ENCODE measurements around the gene USP2. TPM values are rescaled to one million over a fixed set of nuclear protein-coding genes. Genes with fewer than 3 reads are reported as not detected.

The USP2 gene
- total and polyA plus RNA-seq, 2 of the 8 experiments (the other 6 are each of a cell fraction or from before 2014, with no cell fraction given), result 2.2 to 6.9 TPM

DNA sequence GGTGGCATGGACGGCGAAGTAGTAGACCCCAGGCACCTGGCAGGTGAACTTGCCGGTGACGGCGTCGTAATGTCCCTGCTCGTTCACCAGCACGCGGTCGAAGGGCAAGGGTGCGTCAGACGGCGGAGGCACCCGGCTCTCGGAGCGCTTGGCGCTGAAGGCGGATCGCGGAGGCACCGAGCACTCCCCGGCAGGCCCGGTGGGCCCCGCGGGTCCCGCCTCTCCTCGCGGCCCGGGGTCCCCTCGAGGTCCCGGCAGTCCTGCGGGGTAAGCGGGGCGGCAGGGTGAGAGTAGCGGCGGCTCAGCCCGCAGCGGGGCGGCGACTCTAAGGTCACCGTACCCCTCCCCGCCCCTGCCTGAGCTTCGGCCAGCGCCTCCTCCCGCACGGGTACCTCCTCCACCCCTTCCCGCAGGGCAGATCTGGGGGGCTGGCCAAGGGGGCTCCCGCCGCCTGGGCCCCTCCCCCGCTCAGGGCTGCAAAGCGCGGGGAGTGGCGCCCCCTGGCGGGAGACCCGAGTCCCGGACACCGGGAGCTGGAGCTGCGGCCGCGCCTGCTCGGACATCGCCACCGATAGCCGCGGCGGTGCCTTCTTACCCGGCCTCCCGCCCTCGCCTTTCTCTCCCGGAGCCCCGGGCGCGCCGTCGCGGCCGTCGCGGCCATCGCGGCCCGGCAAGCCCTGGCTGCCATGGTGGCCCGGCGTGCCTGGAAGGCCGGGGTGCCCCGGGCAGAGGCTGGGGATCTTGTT, 41.7 kb downstream of the USP2 start (continued):
- TF ChIP-seq EZH2 (IDR thresholded peaks at IDR 0.05; ENCODE audit: low read depth, low read length, severe bottlenecking), result peak; percentile 50
